Measurements from ENCODE around the gene P2RX6.
"Not testable (repeated sequence)": the region's sequence is repeated elsewhere in the genome, so short reads cannot be mapped to it uniquely, and the experiment has no call there.

Gene P2RX6

DNA sequence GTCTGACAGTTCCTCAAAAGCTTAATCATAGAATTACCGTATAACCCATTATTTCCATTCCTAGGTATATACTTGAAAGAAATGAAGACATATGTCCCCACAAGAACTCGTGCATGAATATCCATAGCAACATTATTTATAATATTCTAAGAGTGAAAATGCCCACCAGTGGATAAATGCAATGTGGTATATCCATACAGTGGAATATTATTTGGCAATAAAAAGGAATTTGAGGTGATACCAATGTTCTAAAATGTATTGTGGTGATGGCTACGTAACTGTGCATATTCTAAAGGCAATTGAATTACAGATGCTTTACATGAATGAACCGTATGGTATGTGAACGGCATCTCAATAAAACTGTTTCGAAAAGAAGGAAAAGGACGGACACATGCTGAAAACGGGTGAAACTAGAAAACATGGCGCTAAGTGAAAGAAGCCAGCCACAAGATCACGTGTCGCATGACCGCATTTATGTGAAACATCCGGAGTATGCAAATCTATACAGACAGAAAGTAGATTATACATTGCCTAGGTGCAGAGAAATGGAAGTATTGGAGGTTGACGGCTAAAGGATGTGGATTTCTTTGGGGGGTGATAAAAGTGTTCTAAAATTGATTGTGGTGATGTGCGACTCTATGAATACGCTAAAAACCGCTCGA, 46.8 kb downstream of the P2RX6 start:
- not testable (repeated sequence) for DNase-seq

DNA sequence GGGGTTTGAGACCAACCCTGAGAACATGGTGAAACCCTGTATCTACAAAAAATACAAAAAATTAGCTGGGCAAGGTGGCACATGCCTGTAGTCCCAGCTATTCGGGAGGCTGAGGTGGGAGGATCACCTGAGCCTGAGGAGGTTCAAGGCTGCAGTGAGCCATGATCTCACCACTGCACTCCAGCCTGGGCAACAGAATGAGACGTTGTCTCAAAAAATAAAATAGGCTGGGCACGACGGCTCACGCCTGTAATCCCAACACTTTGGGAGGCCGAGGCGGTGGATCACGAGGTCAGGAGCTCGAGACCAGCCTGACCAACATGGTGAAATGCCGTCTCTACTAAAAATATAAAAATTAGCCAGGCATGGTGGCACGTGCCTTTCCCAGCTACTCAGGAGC, 49.5 kb downstream of the P2RX6 start:
- DNase-seq: not testable (repeated sequence)

DNA sequence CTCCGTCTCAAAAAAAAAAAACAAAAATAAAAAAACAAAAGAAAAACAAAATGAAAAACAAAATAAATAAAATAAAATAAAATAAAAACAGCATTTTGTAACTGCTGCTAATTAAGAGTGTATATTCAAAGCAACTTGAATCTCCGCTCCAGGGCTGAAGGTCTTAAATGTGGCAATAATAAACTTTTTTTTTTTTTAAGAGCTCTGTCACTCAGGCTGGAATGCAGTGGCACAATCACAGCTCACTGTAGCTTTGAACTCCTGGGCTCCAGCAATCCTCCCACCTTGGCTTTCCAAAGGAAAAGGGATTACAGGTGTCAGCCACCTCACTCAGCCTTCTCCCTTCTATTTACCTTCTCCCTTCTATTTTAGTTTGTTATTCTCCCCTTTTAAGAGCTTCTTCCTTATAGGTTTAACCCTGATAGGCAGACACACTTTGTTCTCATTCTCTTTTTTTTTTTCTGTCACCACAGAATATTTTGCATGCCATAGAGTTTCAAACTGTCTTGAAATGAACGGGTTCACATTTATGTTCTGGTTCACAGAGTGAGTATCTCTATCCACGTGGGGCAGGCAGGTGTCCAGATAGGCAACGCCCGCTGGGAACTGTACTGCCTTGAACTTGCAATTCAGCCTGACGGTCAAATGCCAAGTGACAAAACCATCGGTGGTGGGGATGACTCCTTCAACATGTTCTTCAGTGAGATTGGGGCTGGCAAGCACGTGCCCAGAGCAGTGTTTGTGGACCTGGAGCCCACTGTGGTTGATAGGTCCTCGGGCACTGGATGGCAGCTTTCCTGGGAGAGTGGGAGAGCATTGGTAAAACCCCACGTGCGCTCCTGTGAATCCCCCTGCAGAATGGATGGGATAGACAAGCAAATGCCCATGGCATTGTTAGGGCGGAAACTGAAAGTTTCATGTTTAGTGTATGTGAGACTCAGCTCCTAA, 50.2 kb downstream of the P2RX6 start:
- DNase-seq: no peak

DNA sequence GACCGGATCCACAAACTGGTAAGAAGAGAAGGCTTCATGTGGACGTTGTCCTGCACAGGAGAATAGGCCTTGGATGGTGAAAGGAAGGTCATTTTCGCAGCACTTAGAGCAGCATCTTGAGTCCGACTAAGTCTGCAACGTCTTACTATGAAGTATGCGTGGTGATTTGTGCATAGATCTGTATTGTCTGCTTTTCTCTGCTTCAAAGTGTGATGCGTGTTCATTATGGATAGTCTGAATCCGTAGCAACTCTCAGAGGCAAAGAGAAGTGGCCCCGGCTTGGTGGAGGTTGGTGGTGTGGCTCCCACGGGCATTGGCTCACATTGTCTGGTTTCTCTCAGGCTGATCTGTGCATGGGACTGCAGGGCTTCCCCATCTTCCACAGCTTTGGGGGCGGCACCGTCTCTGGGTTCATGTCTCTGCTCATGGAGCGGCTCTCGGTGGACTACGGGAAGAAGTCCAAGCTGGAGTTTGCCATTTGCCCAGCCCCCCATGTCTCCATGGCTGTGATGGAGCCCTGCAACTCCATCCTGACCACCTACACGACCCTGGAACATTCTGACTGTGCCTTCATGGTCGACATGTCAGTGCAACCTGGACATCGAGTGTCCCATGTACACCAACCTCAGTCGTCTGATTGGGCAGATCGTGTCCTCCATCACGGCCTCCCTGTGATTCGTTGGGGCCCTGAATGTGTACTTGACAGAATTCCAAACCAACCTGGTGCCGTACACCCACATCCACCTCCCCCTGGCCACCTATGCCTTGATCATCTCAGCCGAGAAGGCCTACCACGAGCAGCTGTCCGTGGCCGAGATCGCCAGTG, 52.3 kb downstream of the P2RX6 start:
- DNase-seq: no peak

DNA sequence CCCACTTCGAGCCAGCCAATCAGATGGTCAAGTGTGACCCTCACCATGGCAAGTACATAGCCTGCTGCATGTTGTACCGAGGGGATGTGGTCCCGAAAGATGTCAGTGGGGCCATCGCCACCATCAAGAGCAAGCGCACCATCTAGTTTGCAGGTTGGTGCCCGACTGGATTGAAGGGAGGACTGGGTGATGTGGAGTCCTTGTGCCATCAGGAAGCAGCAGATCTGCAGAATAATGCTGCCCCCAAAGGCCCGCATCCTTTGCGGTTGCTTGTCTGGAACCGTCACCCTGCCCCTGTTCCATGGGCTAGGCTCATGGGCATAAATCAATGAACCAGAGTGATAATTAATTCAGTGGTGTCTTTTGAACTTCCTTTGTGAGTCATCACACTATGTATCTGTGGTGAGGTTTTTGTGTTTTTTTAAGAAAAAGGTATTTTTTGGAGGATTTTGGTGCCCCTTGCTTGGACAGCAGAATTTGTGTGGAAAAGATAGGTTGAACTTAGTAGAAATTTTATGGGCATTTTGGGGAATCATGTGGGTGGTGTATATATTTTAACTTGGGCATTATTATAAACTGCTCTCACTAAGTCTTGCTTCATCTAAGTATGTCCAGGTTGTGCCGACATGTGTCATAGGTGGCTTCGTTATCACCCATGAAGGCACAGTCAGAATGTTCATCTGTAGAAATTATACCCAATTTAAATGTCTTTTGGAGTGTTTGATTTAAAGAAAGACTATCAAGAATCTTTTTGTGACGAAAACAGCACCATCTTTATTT, 53.1 kb downstream of the P2RX6 start:
- DNase-seq: no peak

DNA sequence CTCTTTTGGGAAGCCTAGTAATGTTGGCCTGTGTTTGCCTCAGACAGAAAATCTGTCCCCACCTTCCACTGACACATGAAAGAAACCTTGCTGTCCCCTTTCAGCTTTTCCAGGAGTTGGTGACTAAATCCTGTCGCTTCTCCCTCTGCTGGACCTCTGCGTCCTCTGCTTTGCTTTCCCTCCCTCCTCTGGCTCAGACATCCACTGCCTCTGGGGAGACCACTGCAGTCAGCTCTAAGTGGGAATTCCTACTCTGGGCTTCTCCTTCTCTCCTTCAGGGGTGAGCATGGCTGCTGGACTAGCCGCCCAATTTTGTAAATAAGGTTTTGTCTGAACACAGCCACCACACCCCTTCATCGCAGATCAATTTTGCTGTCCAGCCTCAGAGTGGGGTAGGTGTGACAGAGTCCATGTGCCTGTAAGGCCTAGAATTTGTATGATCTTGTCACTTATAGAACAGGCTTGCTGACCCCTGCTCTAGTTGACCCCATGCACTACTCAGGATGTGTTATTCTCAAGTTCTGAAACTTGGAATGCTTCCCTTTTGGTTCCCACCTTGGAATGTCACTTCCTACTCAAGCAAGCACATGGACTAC, 53.8 kb downstream of the P2RX6 start:
- no peak for DNase-seq

DNA sequence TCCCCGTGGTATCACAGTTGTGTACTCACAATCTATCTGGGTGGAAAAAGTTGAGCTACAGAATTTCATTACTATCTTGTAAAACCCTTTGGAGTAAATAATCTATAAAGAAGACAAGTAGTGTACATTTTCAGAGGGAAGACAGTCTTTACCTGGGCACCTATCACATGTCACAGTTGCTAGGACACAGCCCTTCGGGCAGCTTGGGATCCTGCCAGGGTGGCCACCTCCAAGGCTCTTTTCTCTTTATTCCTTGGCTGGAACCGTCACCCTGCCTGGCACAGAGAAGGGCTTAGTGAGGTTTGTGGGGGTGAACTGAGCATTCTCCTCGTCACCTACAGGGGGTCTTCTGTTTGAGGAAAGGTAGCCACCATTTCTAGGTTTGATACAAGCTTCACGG, 54.4 kb downstream of the P2RX6 start:
- no peak for DNase-seq

DNA sequence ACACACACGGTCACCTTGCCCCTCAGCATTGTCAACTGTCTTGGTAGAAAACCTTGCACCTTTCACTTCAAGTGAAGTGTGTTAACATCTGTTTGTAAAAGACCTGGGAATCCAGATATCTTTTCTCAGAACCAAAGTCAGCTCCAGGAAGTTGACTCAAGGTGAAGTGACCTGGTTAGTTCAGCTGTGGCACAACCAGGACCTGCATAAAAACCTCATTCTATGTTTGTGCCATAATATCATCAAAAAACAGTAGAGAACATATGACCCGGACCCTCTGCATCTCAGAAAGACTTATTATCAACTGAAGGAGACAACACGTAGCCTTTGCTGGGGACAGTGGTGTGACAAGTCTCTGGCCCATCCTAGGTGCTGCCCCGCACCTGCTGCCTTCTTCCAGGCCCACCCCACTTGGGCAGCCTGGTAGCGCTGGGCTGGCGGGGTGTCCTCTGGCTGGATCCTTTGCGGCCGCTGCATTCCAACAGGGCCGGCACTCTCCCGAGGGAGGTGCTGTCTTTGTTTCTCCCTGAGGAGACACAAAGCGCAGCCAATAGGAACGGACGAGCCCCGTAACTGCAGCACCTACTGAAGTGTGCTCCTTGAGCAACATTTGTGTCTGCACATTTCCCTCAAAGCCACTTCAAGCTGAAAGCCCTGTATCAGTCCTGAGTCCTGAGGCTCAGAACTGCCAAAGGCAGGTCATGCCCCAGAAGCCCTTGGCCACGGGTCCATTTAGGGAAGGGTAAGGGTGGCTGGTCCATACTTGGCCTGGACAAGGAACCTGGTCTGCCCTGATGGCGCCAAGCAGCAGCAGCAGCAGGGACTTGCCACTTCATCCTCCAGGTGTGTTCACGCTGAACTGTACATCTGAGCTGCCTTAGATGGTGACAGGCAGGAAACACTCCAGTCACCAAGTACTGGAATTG, 56.0 kb downstream of the P2RX6 start:
- DNase-seq: no peak

DNA sequence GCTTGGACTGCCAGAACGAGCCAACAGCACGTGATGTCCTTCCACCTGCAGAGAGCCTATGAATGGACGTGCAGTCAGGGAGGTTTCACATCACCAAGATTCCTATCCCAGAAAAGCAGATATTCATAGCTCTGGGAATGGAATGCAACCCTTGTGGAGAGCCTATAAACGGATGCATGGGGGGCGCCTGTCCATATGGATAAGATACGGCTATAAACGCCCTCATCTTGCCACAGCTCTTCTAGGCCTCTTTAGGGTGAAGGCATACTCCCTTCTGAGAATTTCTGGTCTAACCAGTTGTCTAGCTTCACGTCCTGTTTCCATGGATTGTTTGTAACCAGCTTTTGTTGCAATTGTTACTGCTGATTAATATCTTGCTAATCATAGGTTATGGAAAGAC, 56.8 kb downstream of the P2RX6 start:
- not testable (repeated sequence) for DNase-seq

DNA sequence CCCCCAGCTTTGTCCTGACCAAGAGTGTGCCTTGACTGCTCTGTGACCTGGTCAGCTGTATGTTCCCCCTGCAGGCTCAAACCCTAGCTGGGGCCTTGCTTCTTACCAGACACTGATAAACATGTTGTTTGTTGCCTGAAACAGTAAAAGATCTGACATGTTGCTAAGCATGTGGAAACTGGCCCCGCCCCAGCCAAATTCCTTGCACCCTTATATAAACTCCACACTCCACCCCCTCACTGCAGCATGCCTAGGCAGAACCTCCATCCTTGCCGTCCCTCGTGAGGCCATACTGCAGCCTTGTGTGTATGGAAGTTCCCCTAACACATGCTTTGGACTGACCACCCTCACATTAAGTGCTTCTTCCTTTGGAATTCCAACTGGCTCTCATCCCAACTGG, 58.1 kb downstream of the P2RX6 start:
- DNase-seq: no peak

DNA sequence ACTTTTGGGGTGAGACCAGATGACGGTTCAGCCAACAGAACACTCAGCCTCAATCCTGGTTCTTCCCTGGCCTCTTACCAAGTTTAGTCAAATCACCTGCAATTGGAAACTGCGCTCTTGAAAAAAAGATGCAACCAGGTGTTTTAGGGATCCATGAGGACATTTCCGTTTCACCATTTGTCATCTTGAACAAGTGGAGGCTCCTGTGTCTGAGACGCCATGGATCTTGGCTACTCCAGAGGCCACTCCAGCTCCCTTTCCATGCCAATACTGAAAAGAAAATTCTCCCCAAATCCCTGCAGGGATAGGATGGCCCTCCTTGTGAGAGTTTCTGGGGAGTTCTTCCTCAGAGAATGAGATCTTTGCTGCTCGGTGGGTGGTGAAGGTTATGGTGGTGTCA, 58.5 kb downstream of the P2RX6 start:
- no peak for DNase-seq

DNA sequence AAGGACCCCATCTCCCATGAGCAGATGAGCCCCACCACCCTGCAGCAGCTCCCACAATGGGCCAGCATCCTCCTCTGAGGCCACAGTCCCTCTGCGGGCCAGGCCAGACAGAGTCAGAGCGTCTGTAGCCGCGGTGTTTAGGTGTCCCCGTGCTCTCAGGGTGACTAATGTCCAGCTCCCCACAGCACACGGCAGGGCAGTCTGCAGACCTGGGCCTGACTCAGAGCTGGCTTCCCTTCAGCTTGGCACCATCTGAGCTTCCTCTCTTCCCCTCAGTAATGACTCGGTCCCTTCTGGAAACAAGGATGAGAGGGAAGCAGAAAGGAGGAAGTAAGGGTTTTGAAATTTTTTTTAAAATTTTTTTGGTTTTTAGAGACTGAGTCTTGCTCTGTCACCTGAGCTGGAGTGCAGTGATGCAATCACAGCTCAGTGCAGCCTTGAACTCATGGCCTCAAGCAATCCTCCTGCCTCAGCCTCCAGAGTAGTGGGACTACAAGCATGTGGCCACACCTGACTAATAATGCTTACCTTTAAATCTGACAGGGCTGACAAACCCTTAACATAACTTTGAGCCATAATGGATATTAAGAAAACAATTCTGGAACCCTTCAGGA, 59.2 kb downstream of the P2RX6 start:
- no peak for DNase-seq

DNA sequence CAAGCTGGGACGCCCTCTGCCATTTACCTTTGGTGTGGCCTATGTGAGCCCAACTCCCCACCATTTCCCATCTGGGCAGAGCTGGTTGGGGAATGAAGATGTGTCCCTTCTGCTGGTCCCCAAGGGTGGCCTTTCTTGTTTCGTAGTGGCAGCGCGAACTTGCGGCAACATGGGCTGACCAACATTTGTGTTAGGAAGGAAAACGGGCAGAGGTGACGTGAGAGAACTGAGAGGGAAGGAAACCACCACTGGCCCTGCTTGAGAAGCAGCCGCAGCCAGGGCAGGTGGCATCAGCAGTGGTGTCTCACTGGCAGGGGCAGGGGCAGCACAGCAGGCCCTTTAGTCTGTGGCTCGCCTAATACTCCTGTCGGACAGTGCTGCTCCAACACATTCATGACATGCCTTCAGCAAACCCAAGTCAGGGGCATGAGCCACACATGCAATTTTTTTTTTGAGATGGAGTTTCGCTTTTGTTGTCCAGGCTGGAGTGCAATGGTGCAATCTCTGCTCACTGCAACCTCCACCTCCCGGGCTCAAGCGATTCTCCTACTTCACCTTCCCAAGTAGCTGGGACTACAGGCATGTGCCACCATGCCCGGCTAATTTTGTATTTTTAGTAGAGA, 60.7 kb downstream of the P2RX6 start:
- DNase-seq: no peak

DNA sequence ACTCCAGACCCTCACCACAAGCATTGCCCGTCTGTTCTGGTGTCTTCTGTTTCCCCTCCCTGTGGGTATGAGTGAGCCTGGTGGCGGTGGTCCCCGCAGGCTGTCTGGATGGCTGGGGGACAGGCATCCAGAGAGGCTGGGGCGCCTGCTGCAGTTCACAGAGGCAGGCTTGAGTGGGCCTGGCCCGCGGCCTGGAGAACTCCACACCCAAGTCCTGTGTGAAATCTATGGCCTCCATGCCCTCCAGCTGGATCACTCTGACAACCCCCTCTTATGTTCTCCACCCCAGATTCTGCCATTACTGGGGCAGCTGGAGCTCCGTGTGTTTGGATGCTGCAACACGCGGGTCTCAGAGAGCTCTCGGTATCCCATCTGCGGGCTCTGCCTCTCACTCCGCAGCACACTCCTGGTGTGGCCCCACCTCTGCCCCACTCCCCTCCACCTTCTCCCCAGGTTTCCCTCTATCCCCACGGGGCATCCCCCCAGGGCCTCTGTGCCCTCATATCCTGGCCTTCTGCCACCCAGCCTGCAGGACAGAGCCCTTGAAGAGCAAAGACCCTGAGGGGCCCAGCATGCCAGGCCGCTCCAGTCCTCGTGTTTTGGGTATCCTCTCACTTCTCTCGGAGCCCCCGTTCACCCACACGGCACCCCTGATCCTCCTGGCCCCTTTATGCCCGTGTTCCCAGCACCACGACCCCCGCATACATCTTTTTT, 62.1 kb downstream of the P2RX6 start:
- no peak for DNase-seq
